Cardiac septum (tissue), 1 donor: ENCODE results near the gene RIPOR2. TPM values are rescaled to one million over a fixed set of nuclear protein-coding genes. Genes with fewer than 3 reads are reported as not detected.
"Not testable (repeated sequence)": the region's sequence is repeated elsewhere in the genome, so short reads cannot be mapped to it uniquely, and the experiment has no call there.

ENCODE experiments used
- DNase-seq: peaks from one replicate; pipeline ENCODE4 v3.0.0-alpha.2; 2020; ENCODE audit warnings: low spot score
- intact Hi-C: fragments of 100-400 bp; cut with DNase I; formaldehyde crosslinking; loops from one replicate; pipeline ENCODE4 v1.14.0; 2022
- total RNA-seq: library from RNA; stranded (reverse); fragmentation: NEBNext Ultra II Directional; extraction: Animal tissue kit (Norgen Biotek cat#: 25700); gene quantifications from one replicate; pipeline ENCODE4 v1.2.1, GENCODE V29; 2021
- donor health status: DM: no; HTN: no; CAD: no.

RIPOR2 gene
- total RNA-seq, 1 donor from 2014 or later = 11.2 TPM

GRCh38 chr6:24888715-24889370, 46.9 kb downstream of the RIPOR2 start:
- no peak for DNase-seq
- intact Hi-C loops = no loop called here

GRCh38 chr6:24887545-24888140, 48.1 kb downstream of the RIPOR2 start:
- no peak for DNase-seq
- intact Hi-C loops = no loop called here

- intact Hi-C loops = no loop called here
- no peak for DNase-seq
Observed at GRCh38 chr6:24883618-24884017, 52.1 kb downstream of the RIPOR2 start.

- intact Hi-C loops = no loop called here
Observed at GRCh38 chr6:24882835-24883555, 52.8 kb downstream of the RIPOR2 start.

GRCh38 chr6:24882295-24882694, 53.5 kb downstream of the RIPOR2 start:
- intact Hi-C loops = no loop called here
- no peak for DNase-seq

More at GRCh38 chr6:24882835-24883555, 52.8 kb downstream of the RIPOR2 start:
- DNase-seq = no peak

- DNase-seq = no peak
- intact Hi-C loops = no loop called here
Observed at GRCh38 chr6:24881376-24881775, 54.4 kb downstream of the RIPOR2 start.

GRCh38 chr6:24880451-24880850, 55.3 kb downstream of the RIPOR2 start:
- DNase-seq = no peak
- intact Hi-C loops = no loop called here

- no peak for DNase-seq
- intact Hi-C loops = no loop called here
Observed at GRCh38 chr6:24879351-24879750, 56.4 kb downstream of the RIPOR2 start.

- intact Hi-C loops = not testable (repeated sequence)
Observed at GRCh38 chr6:24877747-24878146, 58.0 kb downstream of the RIPOR2 start.

GRCh38 chr6:24876499-24877465, 59.0 kb downstream of the RIPOR2 start:
- no peak for DNase-seq
- intact Hi-C loops = no loop called here

More at GRCh38 chr6:24877747-24878146, 58.0 kb downstream of the RIPOR2 start:
- DNase-seq = not testable (repeated sequence)

- intact Hi-C loops = no loop called here
- DNase-seq = no peak
Observed at GRCh38 chr6:24875534-24875901, 60.2 kb downstream of the RIPOR2 start.

GRCh38 chr6:24874776-24875533, 60.8 kb downstream of the RIPOR2 start:
- intact Hi-C loops = no loop called here
- DNase-seq = no peak

GRCh38 chr6:24874128-24874527, 61.6 kb downstream of the RIPOR2 start:
- intact Hi-C loops = no loop called here
- DNase-seq = no peak

- intact Hi-C loops = no loop called here
- no peak for DNase-seq
Observed at GRCh38 chr6:24872779-24873178, 63.0 kb downstream of the RIPOR2 start.

- DNase-seq = no peak
- intact Hi-C loops = no loop called here
Observed at GRCh38 chr6:24868765-24869164, 67.0 kb downstream of the RIPOR2 start.

GRCh38 chr6:24867104-24867703, 68.6 kb downstream of the RIPOR2 start:
- DNase-seq = no peak
- intact Hi-C loops = no loop called here

- DNase-seq = no peak
Observed at GRCh38 chr6:24865161-24865560, 70.6 kb downstream of the RIPOR2 start.

GRCh38 chr6:24864343-24864742, 71.4 kb downstream of the RIPOR2 start:
- intact Hi-C loops = no loop called here
- no peak for DNase-seq

More at GRCh38 chr6:24865161-24865560, 70.6 kb downstream of the RIPOR2 start:
- intact Hi-C loops = no loop called here

GRCh38 chr6:24861934-24862333, 73.8 kb downstream of the RIPOR2 start:
- no peak for DNase-seq
- intact Hi-C loops = no loop called here
